ENCODE results near the gene SERPINA9.

The SERPINA9 gene

GRCh38 chr14:94466706-94467370, 9.2 kb downstream of the SERPINA9 start:
- no peak for DNase-seq (ENCODE audit: low read depth)
- no peak overlapping the region for H3K4me3 ChIP-seq (ENCODE audit: low read depth, low read length)

- no peak overlapping the region for H3K4me3 ChIP-seq (ENCODE audit: low read depth, low read length)
Observed at GRCh38 chr14:94465042-94465441, 11.0 kb downstream of the SERPINA9 start.

DNA sequence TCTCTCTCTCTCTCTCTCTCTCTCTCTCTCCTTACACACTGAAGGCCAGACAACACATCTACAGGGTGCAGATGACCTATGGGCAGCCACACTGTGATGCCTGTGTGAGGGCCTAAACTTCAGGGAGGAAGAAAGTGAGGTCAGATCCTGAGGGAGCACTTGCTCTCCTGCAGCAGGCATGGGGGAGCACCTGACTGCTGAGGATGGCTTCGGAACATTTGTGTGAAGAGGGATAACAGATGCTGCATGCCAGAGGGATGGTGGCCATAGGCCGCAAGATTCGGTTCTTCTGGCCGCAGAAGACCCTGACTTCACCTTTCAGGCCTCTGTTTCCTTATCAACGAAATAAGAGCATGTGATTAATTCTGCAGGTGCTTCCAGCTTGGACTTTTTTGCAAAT, 11.7 kb downstream of the SERPINA9 start:
- H3K4me3 ChIP-seq (ENCODE audit: low read depth, low read length): no peak overlapping the region
- no peak for DNase-seq (ENCODE audit: low read depth)

More at GRCh38 chr14:94465042-94465441, 11.0 kb downstream of the SERPINA9 start:
- DNase-seq (ENCODE audit: low read depth): no peak

DNA sequence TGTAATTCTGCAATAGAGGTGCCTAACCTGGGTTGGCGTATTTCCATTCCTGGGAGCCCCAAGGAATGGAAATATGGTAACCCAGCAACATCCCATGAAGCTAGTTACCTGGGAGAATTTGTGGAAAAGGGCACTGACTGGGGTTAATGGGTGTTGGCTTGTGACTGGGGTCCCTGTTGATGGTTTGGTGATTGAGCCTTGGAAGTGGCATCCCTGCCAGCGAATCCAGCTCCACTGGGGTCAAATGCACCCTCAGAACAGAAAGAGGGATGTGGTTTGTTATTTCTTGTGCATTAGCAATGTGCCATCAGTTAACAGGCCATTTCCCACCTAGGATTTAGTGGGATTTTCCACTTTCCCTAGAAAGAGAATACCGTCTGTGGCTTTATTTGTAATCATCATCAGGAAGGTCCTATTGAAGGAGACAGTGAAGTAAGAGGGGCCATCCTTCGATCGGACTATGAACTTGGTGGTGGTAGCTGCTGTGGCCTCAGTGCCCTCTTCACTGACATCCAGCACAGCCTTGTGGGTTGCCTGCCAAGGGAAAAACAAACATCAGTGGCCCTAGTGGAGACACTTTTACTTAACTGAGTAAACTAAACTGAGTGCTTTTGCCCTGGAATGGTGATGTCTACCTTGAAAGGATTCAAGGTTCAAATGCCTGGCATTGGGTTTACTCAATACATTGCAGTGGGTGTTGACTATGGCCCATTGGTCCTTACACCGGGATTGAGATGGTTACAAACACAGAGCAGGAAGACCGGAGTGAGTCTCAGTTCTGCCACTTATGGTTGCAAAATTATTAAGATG, 13.0 kb downstream of the SERPINA9 start:
- no peak overlapping the region for H3K4me3 ChIP-seq (ENCODE audit: low read depth, low read length)
- DNase-seq (ENCODE audit: low read depth): no peak

DNA sequence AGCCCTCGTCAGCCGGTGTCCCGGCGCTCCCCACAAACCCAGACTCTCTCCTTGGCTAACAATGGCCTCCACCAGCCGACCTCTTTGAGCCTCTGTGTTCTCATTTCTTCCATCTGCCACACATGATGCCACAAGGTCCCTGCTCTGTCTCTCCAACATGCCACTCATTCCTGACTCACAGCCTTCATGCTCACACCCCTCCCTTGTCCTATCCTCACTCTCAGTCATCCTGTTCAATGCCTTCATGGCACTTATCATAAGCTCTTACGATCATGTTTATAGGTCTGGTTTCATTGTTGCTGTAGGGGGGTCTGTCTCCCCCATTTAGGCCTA, 13.8 kb downstream of the SERPINA9 start:
- no peak for DNase-seq (ENCODE audit: low read depth)
- no peak overlapping the region for H3K4me3 ChIP-seq (ENCODE audit: low read depth, low read length)

- DNase-seq (ENCODE audit: low read depth): no peak
- no peak overlapping the region for H3K4me3 ChIP-seq (ENCODE audit: low read depth, low read length)
Observed at GRCh38 chr14:94461526-94462218, 14.3 kb downstream of the SERPINA9 start.

DNA sequence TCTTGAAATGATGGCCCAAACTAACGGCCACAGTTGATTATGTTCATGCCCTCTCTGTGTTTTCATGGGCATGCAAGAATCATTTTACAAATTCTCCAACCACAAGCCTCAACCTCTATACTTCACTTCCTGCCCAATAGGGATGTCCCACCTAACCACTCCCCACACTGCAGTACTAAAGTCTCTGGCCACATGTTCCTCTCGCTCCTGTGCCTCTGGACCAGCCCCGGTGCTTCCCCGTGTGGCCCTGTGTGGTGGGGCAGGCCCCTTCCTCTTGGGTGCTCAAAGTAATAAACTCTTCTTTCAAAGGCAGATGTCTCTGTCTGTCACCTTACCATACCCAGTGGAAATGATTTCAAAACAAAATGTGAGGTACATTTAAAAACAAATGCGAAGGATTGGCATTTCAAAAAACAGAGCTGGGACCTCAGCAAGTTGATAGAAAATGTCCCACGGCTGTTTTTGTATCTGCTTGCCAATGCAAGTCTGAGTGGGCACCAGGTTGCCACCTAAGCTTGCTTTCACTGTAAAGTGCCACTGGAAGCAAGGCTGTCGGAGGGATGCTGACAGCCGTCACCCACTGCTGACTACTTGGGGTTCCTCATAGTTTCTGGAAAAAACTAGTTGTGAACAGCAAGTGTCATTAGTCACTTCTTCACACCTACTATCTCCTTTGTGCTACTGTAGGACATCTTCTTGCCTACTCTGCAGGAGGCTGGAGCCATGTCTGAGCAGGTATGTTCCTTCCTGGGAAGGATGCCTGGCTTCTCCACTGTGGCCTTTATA, 15.2 kb downstream of the SERPINA9 start:
- H3K4me3 ChIP-seq (ENCODE audit: low read depth, low read length): no peak overlapping the region
- no peak for DNase-seq (ENCODE audit: low read depth)

DNA sequence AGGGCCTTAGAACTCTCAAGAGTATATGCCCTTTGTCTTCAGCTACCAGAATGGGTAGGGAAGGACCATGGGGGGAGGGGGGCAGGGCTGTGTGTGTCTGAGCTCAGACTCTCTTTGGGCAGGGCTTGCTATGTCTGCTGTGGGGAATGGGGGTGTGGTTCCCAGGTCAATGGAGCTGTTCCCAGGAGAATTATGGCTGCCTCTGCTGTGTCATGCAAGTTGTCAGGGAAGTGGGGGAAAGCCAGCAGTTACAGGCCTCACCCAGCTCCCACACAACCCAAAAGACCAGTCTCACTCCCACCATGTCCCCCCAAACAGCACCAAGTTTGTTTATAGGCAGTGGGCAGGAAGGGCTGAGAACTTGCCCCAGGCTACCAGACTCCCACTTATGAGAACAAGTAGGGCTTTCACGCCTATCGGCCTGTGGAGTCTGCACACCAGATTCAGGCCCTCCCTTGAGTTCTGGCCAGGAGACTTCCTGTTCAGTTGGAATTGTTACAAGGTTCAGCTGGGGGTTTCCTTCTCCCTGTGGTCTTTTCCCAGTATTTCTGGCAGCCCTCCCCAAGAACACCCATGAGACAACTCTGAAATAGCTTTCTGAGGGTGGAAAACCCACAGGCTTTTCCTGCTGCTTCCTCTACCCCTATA, 17.3 kb downstream of the SERPINA9 start:
- H3K4me3 ChIP-seq (ENCODE audit: low read depth, low read length): no peak overlapping the region
- DNase-seq (ENCODE audit: low read depth): no peak

- no peak for DNase-seq (ENCODE audit: low read depth)
- H3K4me3 ChIP-seq (ENCODE audit: low read depth, low read length): no peak overlapping the region
Observed at GRCh38 chr14:94458096-94458495, 17.9 kb downstream of the SERPINA9 start.

DNA sequence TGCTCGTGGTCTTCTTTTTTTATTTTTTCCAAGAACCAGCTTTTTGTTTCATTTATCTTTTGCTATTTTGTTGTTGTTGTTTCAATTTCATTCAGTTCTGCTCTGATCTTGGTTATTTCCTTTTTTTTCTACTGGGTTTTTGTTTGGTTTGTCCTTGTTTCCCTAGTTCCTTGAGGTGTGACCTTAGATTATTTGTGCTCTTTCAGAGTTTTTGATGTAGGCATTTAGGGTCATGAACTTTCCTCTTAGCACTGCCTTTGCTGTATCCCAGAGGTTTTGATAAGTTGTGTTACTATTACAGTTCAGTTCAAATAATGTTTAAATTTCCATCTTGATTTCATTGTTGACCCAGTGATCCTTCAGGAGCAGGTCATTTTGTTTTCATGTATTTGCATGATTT, 20.1 kb downstream of the SERPINA9 start:
- no peak for DNase-seq (ENCODE audit: low read depth)
- no peak overlapping the region for H3K4me3 ChIP-seq (ENCODE audit: low read depth, low read length)

GRCh38 chr14:94451826-94452225, 24.2 kb downstream of the SERPINA9 start:
- DNase-seq (ENCODE audit: low read depth): no peak
- H3K4me3 ChIP-seq (ENCODE audit: low read depth, low read length): no peak overlapping the region

- DNase-seq (ENCODE audit: low read depth): no peak
- H3K4me3 ChIP-seq (ENCODE audit: low read depth, low read length): no peak overlapping the region
Observed at GRCh38 chr14:94451091-94451771, 24.8 kb downstream of the SERPINA9 start.

GRCh38 chr14:94450722-94451090, 25.3 kb downstream of the SERPINA9 start:
- no peak overlapping the region for H3K4me3 ChIP-seq (ENCODE audit: low read depth, low read length)
- DNase-seq (ENCODE audit: low read depth): no peak

DNA sequence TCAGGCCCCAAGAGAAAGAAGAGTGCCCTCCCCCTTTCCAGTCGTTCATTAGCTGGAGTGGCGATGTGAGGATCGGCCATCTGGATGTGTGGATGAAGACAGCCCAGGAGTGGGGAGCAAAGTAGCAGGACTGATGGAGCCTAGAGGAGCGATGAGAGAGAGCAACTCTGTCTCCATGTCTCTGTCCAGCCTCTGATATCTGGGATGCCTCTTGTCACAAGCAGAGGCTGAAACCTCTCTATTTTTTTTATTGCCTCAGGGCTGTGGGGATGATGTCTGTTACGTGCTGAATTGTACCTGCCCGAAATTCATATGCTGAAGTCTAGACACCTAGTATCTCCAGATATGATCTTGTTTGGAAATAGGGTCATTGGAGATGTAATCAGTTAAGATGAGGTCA, 26.1 kb downstream of the SERPINA9 start:
- no peak for DNase-seq (ENCODE audit: low read depth)

DNA sequence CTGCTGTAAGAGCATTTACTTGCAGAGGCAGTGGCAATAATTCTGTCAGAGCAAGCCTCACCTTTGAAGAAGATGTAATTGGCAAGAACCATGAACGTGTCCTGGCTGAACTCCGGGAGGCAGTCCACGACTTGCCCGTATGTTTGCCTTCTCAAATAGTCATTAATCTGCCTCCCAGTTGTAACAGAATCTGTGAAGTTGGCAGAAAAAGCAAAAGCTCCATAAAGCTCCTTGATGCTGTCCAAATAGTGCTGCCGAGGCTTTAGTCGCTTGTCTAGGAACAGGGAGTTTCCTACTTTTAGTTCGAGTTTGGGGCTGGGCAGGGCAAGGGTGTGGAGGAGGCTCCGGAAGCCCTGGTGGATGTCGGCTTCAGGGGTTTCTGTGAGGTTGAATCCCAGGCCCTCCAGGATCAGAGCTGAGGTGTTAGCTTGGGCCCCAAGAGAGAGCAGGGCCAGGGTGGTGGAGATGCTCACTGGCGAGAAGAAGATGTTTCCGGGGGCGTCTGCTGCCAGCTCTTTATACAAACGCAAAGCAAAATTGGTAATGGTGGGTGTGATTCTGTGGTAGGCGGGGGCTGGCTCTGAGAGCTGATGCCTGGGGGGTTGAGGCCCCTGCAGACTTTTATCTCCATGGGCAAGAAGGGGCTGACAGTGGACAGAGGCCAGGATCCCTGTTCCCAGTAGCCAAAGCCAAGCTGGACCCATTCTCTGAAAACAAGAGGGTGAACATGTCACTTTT, 27.8 kb downstream of the SERPINA9 start:
- H3K4me3 ChIP-seq (ENCODE audit: low read depth, low read length): no peak overlapping the region
- DNase-seq (ENCODE audit: low read depth): no peak

More for the DNA sequence above, 26.1 kb downstream of the SERPINA9 start:
- no peak overlapping the region for H3K4me3 ChIP-seq (ENCODE audit: low read depth, low read length)

- no peak overlapping the region for H3K4me3 ChIP-seq (ENCODE audit: low read depth, low read length)
- DNase-seq (ENCODE audit: low read depth): no peak
Observed at GRCh38 chr14:94447206-94447605, 28.8 kb downstream of the SERPINA9 start.

DNA sequence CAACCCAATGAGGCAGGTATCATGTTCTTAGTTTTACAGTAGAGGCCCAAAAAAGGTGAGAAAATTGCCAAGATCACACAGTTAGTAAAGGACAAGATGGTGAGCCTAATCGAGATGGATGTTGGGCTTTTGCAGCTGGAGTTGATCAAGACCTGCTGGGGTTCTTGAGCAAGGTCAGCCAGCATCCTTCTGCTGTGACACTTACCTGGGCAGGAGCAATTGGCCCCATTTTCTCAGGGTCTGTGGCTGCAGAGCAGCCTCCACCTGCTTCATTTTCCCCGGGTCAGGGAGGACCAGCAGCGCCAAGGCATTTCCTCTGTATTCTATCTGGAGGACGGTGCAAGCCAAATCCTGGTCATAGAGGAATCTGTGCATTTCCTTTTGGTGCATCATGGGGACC, 29.9 kb downstream of the SERPINA9 start:
- DNase-seq (ENCODE audit: low read depth): no peak
- no peak overlapping the region for H3K4me3 ChIP-seq (ENCODE audit: low read depth, low read length)

DNA sequence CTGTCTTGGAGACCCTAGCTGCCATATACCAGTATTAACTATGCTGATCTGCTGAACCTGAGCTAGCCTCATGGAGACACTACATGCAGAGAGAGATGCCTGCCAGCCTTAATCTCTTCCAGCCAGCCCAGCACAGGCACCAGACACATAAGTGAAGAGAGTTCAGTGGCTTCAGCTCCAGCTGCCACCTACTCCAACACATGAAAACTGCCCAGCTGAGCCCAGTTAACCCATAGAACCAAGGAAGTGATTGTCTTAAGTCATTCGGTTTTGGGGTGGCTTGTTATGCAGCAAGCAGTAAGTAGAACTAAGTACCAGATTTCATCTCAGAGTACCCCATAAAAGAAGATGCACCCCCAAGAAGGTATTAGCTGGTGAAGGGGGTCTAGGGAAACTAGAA, 31.0 kb downstream of the SERPINA9 start:
- no peak for DNase-seq (ENCODE audit: low read depth)
- no peak overlapping the region for H3K4me3 ChIP-seq (ENCODE audit: low read depth, low read length)
